Ovary (tissue), 3 donors: ENCODE results near the gene KATNAL1.

Source experiments
- EP300 ChIP-seq: sonication (generic); formaldehyde crosslinking; IDR thresholded peaks from one replicate; pipeline ENCODE4 v1.6.1; 2017; ENCODE audit warnings: antibody characterized with exemption
- POLR2A ChIP-seq: fragments of 450-650 bp; IDR thresholded peaks from one replicate; pipeline ENCODE4 v1.6.1; 2017; ENCODE audit warnings: antibody characterized with exemption, mild to moderate bottlenecking, moderate library complexity
- TF ChIP-seq, protein P1 (sequence below), 3 donors: fragments of 450-650 bp in 2 of 3; fragments of 200-600 bp in 1 of 3; IDR thresholded peaks; one replicate each; pipeline versions ENCODE4 v1.5.1 to v1.8.0; 2016 to 2022; ENCODE audit warnings: antibody characterized with exemption in 3 of 3, mild to moderate bottlenecking in 1 of 3
- donor health status: DM: no; HTN: no; CAD: no.

DNA sequence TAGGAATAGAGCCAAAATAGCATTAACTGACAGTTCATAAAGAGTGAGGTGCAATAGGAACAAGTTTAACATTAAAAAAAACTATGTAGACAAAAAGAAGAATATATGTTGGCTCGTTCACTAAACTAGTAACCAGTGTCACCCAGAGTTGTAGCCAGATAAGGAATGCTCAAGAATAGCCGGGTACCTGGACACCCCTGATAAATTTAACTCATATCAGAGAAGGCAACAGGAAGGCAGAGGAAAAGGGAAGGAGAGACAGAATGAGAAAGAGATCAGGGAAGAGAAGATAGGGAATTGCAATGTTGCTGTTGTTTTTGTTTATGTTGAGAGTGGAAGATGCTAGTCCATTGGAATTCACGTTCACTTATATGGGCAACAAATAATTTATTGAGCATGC, 31.6 kb upstream of the KATNAL1 start:
- TF ChIP-seq, protein P1, sequence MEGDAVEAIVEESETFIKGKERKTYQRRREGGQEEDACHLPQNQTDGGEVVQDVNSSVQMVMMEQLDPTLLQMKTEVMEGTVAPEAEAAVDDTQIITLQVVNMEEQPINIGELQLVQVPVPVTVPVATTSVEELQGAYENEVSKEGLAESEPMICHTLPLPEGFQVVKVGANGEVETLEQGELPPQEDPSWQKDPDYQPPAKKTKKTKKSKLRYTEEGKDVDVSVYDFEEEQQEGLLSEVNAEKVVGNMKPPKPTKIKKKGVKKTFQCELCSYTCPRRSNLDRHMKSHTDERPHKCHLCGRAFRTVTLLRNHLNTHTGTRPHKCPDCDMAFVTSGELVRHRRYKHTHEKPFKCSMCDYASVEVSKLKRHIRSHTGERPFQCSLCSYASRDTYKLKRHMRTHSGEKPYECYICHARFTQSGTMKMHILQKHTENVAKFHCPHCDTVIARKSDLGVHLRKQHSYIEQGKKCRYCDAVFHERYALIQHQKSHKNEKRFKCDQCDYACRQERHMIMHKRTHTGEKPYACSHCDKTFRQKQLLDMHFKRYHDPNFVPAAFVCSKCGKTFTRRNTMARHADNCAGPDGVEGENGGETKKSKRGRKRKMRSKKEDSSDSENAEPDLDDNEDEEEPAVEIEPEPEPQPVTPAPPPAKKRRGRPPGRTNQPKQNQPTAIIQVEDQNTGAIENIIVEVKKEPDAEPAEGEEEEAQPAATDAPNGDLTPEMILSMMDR (IDR thresholded peaks at IDR 0.05) = no peak
- TF ChIP-seq EP300 (no peak), POLR2A (no peak)
